ENCODE results near the gene SMLR1. TPM values are rescaled to one million over a fixed set of nuclear protein-coding genes. Genes with fewer than 3 reads are reported as not detected.

The SMLR1 gene
- total RNA-seq, result 0.79 and 0.91 TPM in 2 replicates
- long read RNA-seq, partial matches to known transcripts, result 0 of 1 reads
- long read RNA-seq, other reads (novel, unspliced or antisense), result 0 of 1 reads

DNA sequence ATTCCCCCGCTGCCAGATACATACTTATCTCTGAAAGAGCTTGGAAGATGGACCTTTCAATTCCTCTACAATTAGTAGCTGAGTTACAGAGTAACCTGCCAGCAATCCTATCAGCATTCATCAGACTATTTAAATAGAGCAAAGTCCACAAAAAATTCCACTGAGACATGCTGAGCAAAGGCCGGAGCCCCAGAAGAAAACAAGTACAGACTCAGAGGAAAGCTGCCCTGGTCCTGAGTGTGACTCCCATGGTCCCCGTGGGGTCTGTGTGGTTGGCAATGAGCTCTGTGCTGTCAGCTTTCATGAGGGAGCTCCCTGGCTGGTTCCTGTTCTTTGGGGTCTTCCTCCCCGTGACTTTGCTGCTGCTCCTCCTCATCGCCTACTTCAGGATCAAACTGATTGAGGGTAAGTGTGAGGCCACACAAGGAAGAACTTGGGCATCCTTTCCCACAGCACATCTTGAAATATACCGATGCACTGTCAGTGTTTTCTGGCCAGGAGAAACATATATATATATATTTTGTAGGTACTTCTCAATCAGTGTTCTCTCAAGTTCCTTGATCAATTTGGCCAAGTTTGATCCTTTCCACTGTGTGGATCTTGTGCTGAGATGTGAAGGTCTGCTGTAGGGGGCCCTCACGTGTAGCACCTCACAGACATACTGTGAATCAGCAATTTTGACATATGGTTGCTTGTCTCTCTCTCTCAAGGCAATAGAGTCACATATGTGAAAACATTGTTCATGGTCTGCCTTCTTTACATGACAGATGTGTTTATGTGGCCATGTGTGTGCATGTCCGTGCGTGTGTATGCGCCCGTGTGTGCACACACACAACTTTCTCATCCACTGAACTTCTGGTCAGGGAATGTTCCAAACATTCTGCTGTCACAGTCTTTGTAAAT lies at the start of gene SMLR1:
TSS of gene SMLR1 (plus strand) at position 160 of the 903 bp plus-strand sequence. CDS start at position 168, 8 bp downstream.
- Mint-ChIP-seq H3K4me3 (ENCODE audit: low read depth) (peak within 1 kb of the TSS; percentile 6), H3K4me1 (ENCODE audit: low read depth) (peaks cover 28% of the 10 kb centered on the region), H3K27me3 (no peaks in the 10 kb centered on the region), H3K27ac (peak within 1 kb of the TSS; percentile 82), H3K9me3 (ENCODE audit: low read depth) (peaks cover 11% of the 10 kb centered on the region), H3K36me3 (ENCODE audit: insufficient read depth) (peaks cover 2% of the 10 kb centered on the region)
- no peak for DNase-seq (ENCODE audit: low spot score, unreplicated experiment)
- TF ChIP-seq, protein P1, sequence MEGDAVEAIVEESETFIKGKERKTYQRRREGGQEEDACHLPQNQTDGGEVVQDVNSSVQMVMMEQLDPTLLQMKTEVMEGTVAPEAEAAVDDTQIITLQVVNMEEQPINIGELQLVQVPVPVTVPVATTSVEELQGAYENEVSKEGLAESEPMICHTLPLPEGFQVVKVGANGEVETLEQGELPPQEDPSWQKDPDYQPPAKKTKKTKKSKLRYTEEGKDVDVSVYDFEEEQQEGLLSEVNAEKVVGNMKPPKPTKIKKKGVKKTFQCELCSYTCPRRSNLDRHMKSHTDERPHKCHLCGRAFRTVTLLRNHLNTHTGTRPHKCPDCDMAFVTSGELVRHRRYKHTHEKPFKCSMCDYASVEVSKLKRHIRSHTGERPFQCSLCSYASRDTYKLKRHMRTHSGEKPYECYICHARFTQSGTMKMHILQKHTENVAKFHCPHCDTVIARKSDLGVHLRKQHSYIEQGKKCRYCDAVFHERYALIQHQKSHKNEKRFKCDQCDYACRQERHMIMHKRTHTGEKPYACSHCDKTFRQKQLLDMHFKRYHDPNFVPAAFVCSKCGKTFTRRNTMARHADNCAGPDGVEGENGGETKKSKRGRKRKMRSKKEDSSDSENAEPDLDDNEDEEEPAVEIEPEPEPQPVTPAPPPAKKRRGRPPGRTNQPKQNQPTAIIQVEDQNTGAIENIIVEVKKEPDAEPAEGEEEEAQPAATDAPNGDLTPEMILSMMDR (IDR thresholded peaks at IDR 0.05; ENCODE audit: unreplicated experiment), result no peak

- H3K9me3 Mint-ChIP-seq (ENCODE audit: low read depth), result peaks cover 9% of the 10 kb centered on the region
- peaks cover 5% of the 10 kb centered on the region for H3K4me1 Mint-ChIP-seq (ENCODE audit: low read depth)
- no peaks in the 10 kb centered on the region for H3K36me3 Mint-ChIP-seq (ENCODE audit: insufficient read depth)
- no peak overlapping the region for H3K4me3 Mint-ChIP-seq (ENCODE audit: low read depth)
- H3K27ac Mint-ChIP-seq, result no peak overlapping the region
- no peaks in the 10 kb centered on the region for H3K27me3 Mint-ChIP-seq
- DNase-seq (ENCODE audit: low spot score, unreplicated experiment), result no peak
- TF ChIP-seq, protein P1 (IDR thresholded peaks at IDR 0.05; ENCODE audit: unreplicated experiment), result no peak
Measured at GRCh38 chr6:130778946-130779657, 48.1 kb upstream of the SMLR1 start.

GRCh38 chr6:130779658-130780033 lies 47.6 kb upstream of the SMLR1 start:
- H3K27me3 Mint-ChIP-seq, result no peaks in the 10 kb centered on the region
- DNase-seq (ENCODE audit: low spot score, unreplicated experiment), result no peak
- no peaks in the 10 kb centered on the region for H3K36me3 Mint-ChIP-seq (ENCODE audit: insufficient read depth)
- TF ChIP-seq, protein P1 (IDR thresholded peaks at IDR 0.05; ENCODE audit: unreplicated experiment), result no peak
- H3K9me3 Mint-ChIP-seq (ENCODE audit: low read depth), result peaks cover 9% of the 10 kb centered on the region
- no peak overlapping the region for H3K4me3 Mint-ChIP-seq (ENCODE audit: low read depth)
- peaks cover 5% of the 10 kb centered on the region for H3K4me1 Mint-ChIP-seq (ENCODE audit: low read depth)
- H3K27ac Mint-ChIP-seq, result no peak overlapping the region

GRCh38 chr6:130780122-130780521 lies 47.1 kb upstream of the SMLR1 start:
- no peaks in the 10 kb centered on the region for H3K36me3 Mint-ChIP-seq (ENCODE audit: insufficient read depth)
- H3K27me3 Mint-ChIP-seq, result no peaks in the 10 kb centered on the region
- DNase-seq (ENCODE audit: low spot score, unreplicated experiment), result no peak
- peaks cover 9% of the 10 kb centered on the region for H3K9me3 Mint-ChIP-seq (ENCODE audit: low read depth)
- peaks cover 5% of the 10 kb centered on the region for H3K4me1 Mint-ChIP-seq (ENCODE audit: low read depth)
- no peak overlapping the region for H3K4me3 Mint-ChIP-seq (ENCODE audit: low read depth)
- H3K27ac Mint-ChIP-seq, result no peak overlapping the region
- TF ChIP-seq, protein P1 (IDR thresholded peaks at IDR 0.05; ENCODE audit: unreplicated experiment), result no peak

- Mint-ChIP-seq H3K9me3 (ENCODE audit: low read depth) (peaks cover 9% of the 10 kb centered on the region), H3K36me3 (ENCODE audit: insufficient read depth) (no peaks in the 10 kb centered on the region), H3K27ac (no peak overlapping the region), H3K4me1 (ENCODE audit: low read depth) (peaks cover under 1% of the 10 kb centered on the region), H3K27me3 (no peaks in the 10 kb centered on the region), H3K4me3 (ENCODE audit: low read depth) (no peak overlapping the region)
- TF ChIP-seq, protein P1 (IDR thresholded peaks at IDR 0.05; ENCODE audit: unreplicated experiment), result no peak
- no peak for DNase-seq (ENCODE audit: low spot score, unreplicated experiment)
Measured at GRCh38 chr6:130781557-130781956, 45.6 kb upstream of the SMLR1 start.
